Measurements from ENCODE around the gene PRRG2.

PRRG2 gene

GRCh38 chr19:49590071-49590970, 9.2 kb downstream of the PRRG2 start:
- no peak for DNase-seq

GRCh38 chr19:49590971-49591730, 10.0 kb downstream of the PRRG2 start, which contains the start of gene PRR12:
TSS of gene PRR12 (plus strand) at chr19:49591182. CDS start at chr19:49591655, 473 bp downstream.
- no peak for DNase-seq

- no peak for DNase-seq
Measured at GRCh38 chr19:49591731-49592485, 10.8 kb downstream of the PRRG2 start.

- DNase-seq = no peak
Measured at GRCh38 chr19:49592486-49593232, 11.5 kb downstream of the PRRG2 start.

GRCh38 chr19:49593233-49594113, 12.4 kb downstream of the PRRG2 start:
- no peak for DNase-seq

GRCh38 chr19:49594157-49594992, 13.3 kb downstream of the PRRG2 start:
- no peak for DNase-seq

- no peak for DNase-seq
Measured at GRCh38 chr19:49594993-49595818, 14.1 kb downstream of the PRRG2 start.

- no peak for DNase-seq
Measured at GRCh38 chr19:49595819-49596404, 14.8 kb downstream of the PRRG2 start.

GRCh38 chr19:49596407-49596806, 15.3 kb downstream of the PRRG2 start:
- DNase-seq = no peak

- DNase-seq = no peak
Measured at GRCh38 chr19:49596954-49597702, 16.0 kb downstream of the PRRG2 start.

- no peak for DNase-seq
Measured at GRCh38 chr19:49597703-49597974, 16.5 kb downstream of the PRRG2 start.

- no peak for DNase-seq
Measured at GRCh38 chr19:49599378-49600295, 18.5 kb downstream of the PRRG2 start.

GRCh38 chr19:49601482-49602038, 20.4 kb downstream of the PRRG2 start:
- DNase-seq = no peak

GRCh38 chr19:49602806-49603205, 21.7 kb downstream of the PRRG2 start:
- no peak for DNase-seq

GRCh38 chr19:49605605-49606004, 24.5 kb downstream of the PRRG2 start:
- DNase-seq = no peak

- DNase-seq = no peak
Measured at GRCh38 chr19:49609499-49610092, 28.5 kb downstream of the PRRG2 start.

GRCh38 chr19:49613374-49613773, 32.3 kb downstream of the PRRG2 start:
- DNase-seq = no peak
